Psoas muscle (tissue), 8 donors: ENCODE data around the gene ETV6. TPM values are rescaled to one million over a fixed set of nuclear protein-coding genes. Genes with fewer than 3 reads are reported as not detected.

Source experiments
- ATAC-seq, 4 donors: fragments of 200-7000 bp; cut with Tn5 transposase; one replicate each; pipeline ENCODE4 v1.9.1; 2020; ENCODE audit warnings: moderate library complexity in 3 of 4, mild to moderate bottlenecking in 2 of 4
- DNase-seq, 2 donors: peaks; one replicate each; pipeline ENCODE4 v3.0.0-alpha.2; 2020
- H3K27ac ChIP-seq: fragments of 200-600 bp; one replicate; pipeline ENCODE4 v1.8.0; 2022
- H3K27me3 ChIP-seq, 3 donors: fragments of 200-600 bp in 1 of 3; one replicate each; pipeline versions ENCODE4 v1.6.1 to v1.8.0; 2013 to 2022; ENCODE audit warnings: low read length in 2 of 3, mild to moderate bottlenecking in 2 of 3, moderate library complexity in 1 of 3; ENCODE audit not compliant: insufficient read depth in 3 of 3
- H3K36me3 ChIP-seq, 2 donors: fragments of 200-600 bp in 1 of 2; one replicate each; pipeline versions ENCODE4 v1.6.1 to v1.8.0; 2013 to 2022; ENCODE audit warnings: low read depth in 1 of 2, mild to moderate bottlenecking in 1 of 2, moderate library complexity in 1 of 2; ENCODE audit not compliant: insufficient read depth in 1 of 2
- H3K4me1 ChIP-seq: fragments of 200-600 bp; one replicate; pipeline ENCODE4 v1.8.0; 2022
- H3K4me3 ChIP-seq: fragments of 200-600 bp; one replicate; pipeline ENCODE4 v1.8.0; 2022; ENCODE audit warnings: mild to moderate bottlenecking
- H3K9me3 ChIP-seq: fragments of 200-600 bp; one replicate; pipeline ENCODE4 v1.8.0; 2022
- WGBS, 3 donors: extraction: QIAGEN DNeasy Blood & Tissue Kit; methylation state at CpG; one replicate each; pipeline versions ENCODE4 v1.1.6 to v1.1.7; 2013; 5-methylcytosine and 5-hydroxymethylcytosine counted together
- intact Hi-C, 2 donors: fragments of 100-400 bp; cut with DNase I; formaldehyde crosslinking; loops; one replicate each; pipeline versions ENCODE4 v1.11.0 to v1.14.2; 2022
- polyA plus RNA-seq, 3 donors: library from polyadenylated mRNA; stranded (reverse); fragments of 200-250 nt; gene quantifications; one replicate each; pipeline ENCODE4 v1.2.3, GENCODE V29; 2013
- total RNA-seq, 4 donors: library from RNA; stranded (reverse); fragmentation: NEBNext Ultra II Directional in 2 of 4; extraction: Animal tissue kit (Norgen Biotek cat#: 25700) in 2 of 4; gene quantifications; one replicate each; pipeline versions ENCODE4 v1.2.1 to v1.2.4, GENCODE V29; 2021 to 2023
- TF ChIP-seq, protein P1 (sequence below): fragments of 200-600 bp; IDR thresholded peaks from one replicate; pipeline ENCODE4 v1.8.0; 2022; ENCODE audit warnings: antibody characterized with exemption
- donor health status: healthy with polysubstance abuse.
- donor health status: DM: no; HTN: no; CAD: no; lungs with moderate emphysema.
- donor health status: Bipolar disorder and iron deficiency.
- donor health status: healthy.
- donor health status: DM: yes; HTN: yes; CAD: no.
- donor health status: DM: no; HTN: no; CAD: no.
- donor health status: DM: no; HTN: no; CAD: no.
- donor health status: DM: yes; HTN: yes; CAD: no.

ETV6 gene
- total and polyA plus RNA-seq, 7 donors: 2.8 to 22.9 (median 4.9) TPM

DNA sequence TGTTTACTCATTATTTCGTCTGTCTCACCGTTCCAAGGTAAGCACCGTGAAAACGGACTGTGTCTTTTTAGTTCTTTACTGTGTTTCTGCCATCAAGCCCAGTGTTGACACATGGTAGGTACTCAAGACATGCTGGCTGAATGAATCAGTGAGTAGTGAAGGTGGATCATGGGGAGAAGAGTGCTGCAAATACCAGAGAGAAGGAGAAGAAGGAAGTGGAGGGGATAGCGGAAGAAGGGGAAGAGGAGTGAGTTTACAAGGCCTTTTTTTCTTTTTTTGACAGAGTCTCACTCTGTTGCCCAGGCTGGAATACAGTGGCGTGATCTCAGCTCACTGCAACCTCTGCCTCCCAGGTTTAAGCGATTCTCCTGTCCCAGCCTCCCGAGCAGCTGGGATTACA is 54.6 kb downstream of the ETV6 start:
- Histone ChIP-seq H3K27ac (no peak overlapping the region), H3K4me1 (peaks cover 39% of the 10 kb centered on the region), H3K27me3 (no peaks in the 10 kb centered on the region), H3K9me3 (no peaks in the 10 kb centered on the region), H3K36me3 (no peaks in the 10 kb centered on the region), H3K4me3 (no peak overlapping the region)
- 90 to 97% (median 95%) methylated on average over 8 of the region's 8 CpGs for WGBS, 3 donors
- ATAC-seq (no peak), DNase-seq (no peak)
- TF ChIP-seq, protein P1, sequence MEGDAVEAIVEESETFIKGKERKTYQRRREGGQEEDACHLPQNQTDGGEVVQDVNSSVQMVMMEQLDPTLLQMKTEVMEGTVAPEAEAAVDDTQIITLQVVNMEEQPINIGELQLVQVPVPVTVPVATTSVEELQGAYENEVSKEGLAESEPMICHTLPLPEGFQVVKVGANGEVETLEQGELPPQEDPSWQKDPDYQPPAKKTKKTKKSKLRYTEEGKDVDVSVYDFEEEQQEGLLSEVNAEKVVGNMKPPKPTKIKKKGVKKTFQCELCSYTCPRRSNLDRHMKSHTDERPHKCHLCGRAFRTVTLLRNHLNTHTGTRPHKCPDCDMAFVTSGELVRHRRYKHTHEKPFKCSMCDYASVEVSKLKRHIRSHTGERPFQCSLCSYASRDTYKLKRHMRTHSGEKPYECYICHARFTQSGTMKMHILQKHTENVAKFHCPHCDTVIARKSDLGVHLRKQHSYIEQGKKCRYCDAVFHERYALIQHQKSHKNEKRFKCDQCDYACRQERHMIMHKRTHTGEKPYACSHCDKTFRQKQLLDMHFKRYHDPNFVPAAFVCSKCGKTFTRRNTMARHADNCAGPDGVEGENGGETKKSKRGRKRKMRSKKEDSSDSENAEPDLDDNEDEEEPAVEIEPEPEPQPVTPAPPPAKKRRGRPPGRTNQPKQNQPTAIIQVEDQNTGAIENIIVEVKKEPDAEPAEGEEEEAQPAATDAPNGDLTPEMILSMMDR: no peak
- intact Hi-C loops: no loop called here

GRCh38 chr12:11705010-11705409 is 55.5 kb downstream of the ETV6 start:
- no peak overlapping the region for H3K4me3 ChIP-seq
- H3K27me3 ChIP-seq: no peaks in the 10 kb centered on the region
- H3K27ac ChIP-seq: peak overlapping the region; percentile 15
- intact Hi-C loops: loop anchor here (5.0 kb wide), 2 partner anchors 38 to 53 kb away; no protein-coding TSS in a partner anchor
- peaks cover 39% of the 10 kb centered on the region for H3K4me1 ChIP-seq
- TF ChIP-seq, protein P1: no peak
- ATAC-seq (peak; percentile 39 to 67 (median 42)), DNase-seq (no peak)
- 54 to 65% (median 59%) methylated on average over 7 of the region's 7 CpGs for WGBS, 3 donors
- H3K9me3 ChIP-seq: no peaks in the 10 kb centered on the region
- H3K36me3 ChIP-seq: no peaks in the 10 kb centered on the region

DNA sequence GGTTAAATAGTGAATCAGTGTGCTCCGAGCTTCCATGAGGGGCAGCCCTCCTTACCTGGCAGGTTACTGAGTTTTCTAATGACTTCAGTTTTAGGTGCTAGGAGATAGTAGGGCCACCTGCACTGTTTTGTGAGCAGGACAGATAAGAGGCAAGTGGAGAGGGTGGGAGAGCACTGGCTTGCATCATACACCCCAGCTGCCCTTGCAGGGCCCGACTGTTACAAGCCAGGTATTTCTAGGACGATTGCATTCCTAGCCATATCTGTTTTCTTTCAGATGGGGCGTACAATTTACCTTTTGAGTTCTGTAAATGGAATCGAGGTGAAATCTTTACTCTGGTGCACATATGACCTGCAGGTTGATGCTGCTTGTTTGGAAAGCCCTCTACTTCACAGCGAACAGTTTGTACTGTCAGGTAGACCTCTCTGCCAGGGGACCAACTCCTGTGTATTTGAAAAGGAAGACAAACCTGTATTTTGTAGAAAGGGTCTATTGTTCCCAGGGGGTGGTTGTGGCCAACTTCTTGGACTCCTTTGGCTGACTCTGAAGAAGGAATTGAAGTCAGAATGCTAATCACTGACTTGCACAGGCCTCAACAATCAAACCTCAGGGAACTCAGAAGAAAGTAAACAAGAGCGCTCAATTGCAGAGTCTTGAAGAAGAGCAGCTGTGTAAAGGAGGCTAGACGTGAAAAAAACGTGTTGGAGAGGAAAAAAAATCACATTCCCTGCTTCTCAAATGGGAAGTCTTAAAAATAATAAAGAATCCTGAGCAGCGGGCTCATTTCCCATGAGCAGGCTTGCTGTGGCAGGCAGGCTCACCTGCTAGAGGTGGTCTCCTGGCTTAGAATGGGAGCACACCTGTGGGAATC is 57.3 kb downstream of the ETV6 start:
- Histone ChIP-seq H3K9me3 (no peaks in the 10 kb centered on the region), H3K4me3 (no peak overlapping the region), H3K36me3 (no peaks in the 10 kb centered on the region), H3K27ac (no peak overlapping the region), H3K4me1 (peaks cover 35% of the 10 kb centered on the region), H3K27me3 (no peaks in the 10 kb centered on the region)
- TF ChIP-seq, protein P1: no peak
- intact Hi-C loops: loop anchor here (5.0 kb wide), 2 partner anchors 39 to 54 kb away; no protein-coding TSS in a partner anchor
- no peak for ATAC-seq
- 72 to 85% (median 76%) methylated on average over 10 of the region's 10 CpGs for WGBS, 3 donors
- no peak for DNase-seq

- intact Hi-C loops: loop anchor here (5.0 kb wide), 2 partner anchors 40 to 55 kb away; no protein-coding TSS in a partner anchor
- Histone ChIP-seq H3K4me1 (peaks cover 35% of the 10 kb centered on the region), H3K9me3 (no peaks in the 10 kb centered on the region), H3K4me3 (no peak overlapping the region), H3K27me3 (no peaks in the 10 kb centered on the region), H3K36me3 (no peaks in the 10 kb centered on the region), H3K27ac (no peak overlapping the region)
- DNase-seq: peak in 1 of 2 donors; percentile 29
- 24 to 44% (median 30%) methylated on average over 7 of the region's 7 CpGs for WGBS, 3 donors
- TF ChIP-seq, protein P1: no peak
- ATAC-seq: peak in 1 of 4 donors; percentile 46
These were observed 58.1 kb downstream of the ETV6 start for GRCh38 chr12:11707535-11707934.
